GM23338 (cell line): ENCODE results near the gene SEMA3E.

ENCODE experiments used
- CREB1 ChIP-seq: fragments of 250-450 bp; sonication (Bioruptor Pico); IDR thresholded peaks from 2 replicates; pipeline ENCODE4 v1.5.0; 2020; ENCODE audit warnings: low read depth, mild to moderate bottlenecking, moderate library complexity
- EZH2 ChIP-seq: fragments of 200-600 bp; sonication (generic); IDR thresholded peaks from one replicate; pipeline ENCODE4 v1.8.0; 2017; ENCODE audit warnings: antibody characterized with exemption, mild to moderate bottlenecking, low read depth; ENCODE audit not compliant: unreplicated experiment
- EZH2phosphoT487 ChIP-seq: fragments of 200-600 bp; sonication (generic); IDR thresholded peaks from one replicate; pipeline ENCODE4 v1.8.1; 2018; ENCODE audit warnings: antibody characterized with exemption; ENCODE audit not compliant: unreplicated experiment
- JUNB ChIP-seq: IDR thresholded peaks from one replicate; pipeline ENCODE4 v1.6.1; 2016; ENCODE audit warnings: antibody characterized with exemption; ENCODE audit not compliant: unreplicated experiment
- NANOG ChIP-seq: IDR thresholded peaks from 2 replicates; pipeline ENCODE4 v1.6.1; 2016; ENCODE audit warnings: antibody characterized with exemption, borderline replicate concordance
- POLR2AphosphoS5 ChIP-seq: IDR thresholded peaks from 2 replicates; pipeline ENCODE4 v1.6.1; 2016; ENCODE audit warnings: antibody characterized with exemption, low read depth
- ZNF114 ChIP-seq: fragments of 250-450 bp; sonication (Bioruptor Pico); IDR thresholded peaks from 2 replicates; pipeline ENCODE4 v1.5.0; 2020; ENCODE audit warnings: mild to moderate bottlenecking, moderate library complexity
- ZNF331 ChIP-seq: fragments of 250-450 bp; sonication (Bioruptor Pico); IDR thresholded peaks from 2 replicates; pipeline ENCODE4 v1.5.0; 2020; ENCODE audit warnings: low read depth, mild to moderate bottlenecking, moderate library complexity
- TF ChIP-seq, protein P1 (sequence below), 2 experiments: fragments of 200-600 bp in 1 of 2; sonication (generic) in 1 of 2; conservative IDR thresholded peaks; 2 replicates each; pipeline versions ENCODE4 v1.5.1 to v1.6.1; 2016 to 2017; ENCODE audit warnings: antibody characterized with exemption in 2 of 2, low read depth in 2 of 2, mild to moderate bottlenecking in 2 of 2, moderate library complexity in 1 of 2
- TF ChIP-seq, protein P2 (sequence below): IDR thresholded peaks from one replicate; pipeline ENCODE4 v1.6.1; 2018; ENCODE audit warnings: antibody characterized with exemption; ENCODE audit not compliant: unreplicated experiment
- TF ChIP-seq, protein P3 (sequence below): fragments of 250-450 bp; sonication (Bioruptor Pico); IDR thresholded peaks from 2 replicates; pipeline ENCODE4 v1.5.0; 2020; ENCODE audit warnings: mild to moderate bottlenecking, moderate library complexity

DNA sequence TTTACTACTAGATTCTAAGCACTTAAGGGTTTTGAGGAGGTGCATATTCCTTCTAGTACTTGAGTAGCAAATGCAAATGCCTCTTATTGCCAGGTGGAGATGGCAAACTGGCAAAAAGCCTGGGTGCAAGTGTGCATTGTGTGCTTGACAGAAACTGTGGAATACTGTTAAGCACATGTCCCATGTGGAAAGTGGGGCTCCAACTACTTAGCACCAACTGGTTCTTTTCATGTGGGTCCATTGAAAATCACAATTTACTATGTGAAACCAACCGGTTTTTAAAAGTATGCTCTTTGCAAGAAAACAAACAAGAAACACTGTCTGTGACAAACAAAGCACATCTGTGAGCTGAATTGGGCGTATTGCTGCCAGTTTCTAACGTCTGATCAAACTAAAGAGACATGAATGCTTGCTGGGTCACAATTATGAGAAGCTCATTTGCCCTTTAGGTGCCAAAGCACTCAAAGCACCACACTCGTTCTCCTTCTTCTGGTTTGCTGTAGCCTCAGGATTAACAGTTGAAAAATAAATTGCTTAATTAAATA is 197.4 kb downstream of the SEMA3E start:
- TF ChIP-seq, protein P1, sequence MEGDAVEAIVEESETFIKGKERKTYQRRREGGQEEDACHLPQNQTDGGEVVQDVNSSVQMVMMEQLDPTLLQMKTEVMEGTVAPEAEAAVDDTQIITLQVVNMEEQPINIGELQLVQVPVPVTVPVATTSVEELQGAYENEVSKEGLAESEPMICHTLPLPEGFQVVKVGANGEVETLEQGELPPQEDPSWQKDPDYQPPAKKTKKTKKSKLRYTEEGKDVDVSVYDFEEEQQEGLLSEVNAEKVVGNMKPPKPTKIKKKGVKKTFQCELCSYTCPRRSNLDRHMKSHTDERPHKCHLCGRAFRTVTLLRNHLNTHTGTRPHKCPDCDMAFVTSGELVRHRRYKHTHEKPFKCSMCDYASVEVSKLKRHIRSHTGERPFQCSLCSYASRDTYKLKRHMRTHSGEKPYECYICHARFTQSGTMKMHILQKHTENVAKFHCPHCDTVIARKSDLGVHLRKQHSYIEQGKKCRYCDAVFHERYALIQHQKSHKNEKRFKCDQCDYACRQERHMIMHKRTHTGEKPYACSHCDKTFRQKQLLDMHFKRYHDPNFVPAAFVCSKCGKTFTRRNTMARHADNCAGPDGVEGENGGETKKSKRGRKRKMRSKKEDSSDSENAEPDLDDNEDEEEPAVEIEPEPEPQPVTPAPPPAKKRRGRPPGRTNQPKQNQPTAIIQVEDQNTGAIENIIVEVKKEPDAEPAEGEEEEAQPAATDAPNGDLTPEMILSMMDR (conservative IDR thresholded peaks at IDR 0.05; ENCODE audit: low read depth in 2 of 2), result no peak
- TF ChIP-seq, protein P2, sequence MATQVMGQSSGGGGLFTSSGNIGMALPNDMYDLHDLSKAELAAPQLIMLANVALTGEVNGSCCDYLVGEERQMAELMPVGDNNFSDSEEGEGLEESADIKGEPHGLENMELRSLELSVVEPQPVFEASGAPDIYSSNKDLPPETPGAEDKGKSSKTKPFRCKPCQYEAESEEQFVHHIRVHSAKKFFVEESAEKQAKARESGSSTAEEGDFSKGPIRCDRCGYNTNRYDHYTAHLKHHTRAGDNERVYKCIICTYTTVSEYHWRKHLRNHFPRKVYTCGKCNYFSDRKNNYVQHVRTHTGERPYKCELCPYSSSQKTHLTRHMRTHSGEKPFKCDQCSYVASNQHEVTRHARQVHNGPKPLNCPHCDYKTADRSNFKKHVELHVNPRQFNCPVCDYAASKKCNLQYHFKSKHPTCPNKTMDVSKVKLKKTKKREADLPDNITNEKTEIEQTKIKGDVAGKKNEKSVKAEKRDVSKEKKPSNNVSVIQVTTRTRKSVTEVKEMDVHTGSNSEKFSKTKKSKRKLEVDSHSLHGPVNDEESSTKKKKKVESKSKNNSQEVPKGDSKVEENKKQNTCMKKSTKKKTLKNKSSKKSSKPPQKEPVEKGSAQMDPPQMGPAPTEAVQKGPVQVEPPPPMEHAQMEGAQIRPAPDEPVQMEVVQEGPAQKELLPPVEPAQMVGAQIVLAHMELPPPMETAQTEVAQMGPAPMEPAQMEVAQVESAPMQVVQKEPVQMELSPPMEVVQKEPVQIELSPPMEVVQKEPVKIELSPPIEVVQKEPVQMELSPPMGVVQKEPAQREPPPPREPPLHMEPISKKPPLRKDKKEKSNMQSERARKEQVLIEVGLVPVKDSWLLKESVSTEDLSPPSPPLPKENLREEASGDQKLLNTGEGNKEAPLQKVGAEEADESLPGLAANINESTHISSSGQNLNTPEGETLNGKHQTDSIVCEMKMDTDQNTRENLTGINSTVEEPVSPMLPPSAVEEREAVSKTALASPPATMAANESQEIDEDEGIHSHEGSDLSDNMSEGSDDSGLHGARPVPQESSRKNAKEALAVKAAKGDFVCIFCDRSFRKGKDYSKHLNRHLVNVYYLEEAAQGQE, result no peak
- no peak for TF ChIP-seq EZH2phosphoT487
- TF ChIP-seq POLR2AphosphoS5, result no peak
- TF ChIP-seq ZNF331 (CRISPR knock-in tag), result no peak
- TF ChIP-seq, protein P3, sequence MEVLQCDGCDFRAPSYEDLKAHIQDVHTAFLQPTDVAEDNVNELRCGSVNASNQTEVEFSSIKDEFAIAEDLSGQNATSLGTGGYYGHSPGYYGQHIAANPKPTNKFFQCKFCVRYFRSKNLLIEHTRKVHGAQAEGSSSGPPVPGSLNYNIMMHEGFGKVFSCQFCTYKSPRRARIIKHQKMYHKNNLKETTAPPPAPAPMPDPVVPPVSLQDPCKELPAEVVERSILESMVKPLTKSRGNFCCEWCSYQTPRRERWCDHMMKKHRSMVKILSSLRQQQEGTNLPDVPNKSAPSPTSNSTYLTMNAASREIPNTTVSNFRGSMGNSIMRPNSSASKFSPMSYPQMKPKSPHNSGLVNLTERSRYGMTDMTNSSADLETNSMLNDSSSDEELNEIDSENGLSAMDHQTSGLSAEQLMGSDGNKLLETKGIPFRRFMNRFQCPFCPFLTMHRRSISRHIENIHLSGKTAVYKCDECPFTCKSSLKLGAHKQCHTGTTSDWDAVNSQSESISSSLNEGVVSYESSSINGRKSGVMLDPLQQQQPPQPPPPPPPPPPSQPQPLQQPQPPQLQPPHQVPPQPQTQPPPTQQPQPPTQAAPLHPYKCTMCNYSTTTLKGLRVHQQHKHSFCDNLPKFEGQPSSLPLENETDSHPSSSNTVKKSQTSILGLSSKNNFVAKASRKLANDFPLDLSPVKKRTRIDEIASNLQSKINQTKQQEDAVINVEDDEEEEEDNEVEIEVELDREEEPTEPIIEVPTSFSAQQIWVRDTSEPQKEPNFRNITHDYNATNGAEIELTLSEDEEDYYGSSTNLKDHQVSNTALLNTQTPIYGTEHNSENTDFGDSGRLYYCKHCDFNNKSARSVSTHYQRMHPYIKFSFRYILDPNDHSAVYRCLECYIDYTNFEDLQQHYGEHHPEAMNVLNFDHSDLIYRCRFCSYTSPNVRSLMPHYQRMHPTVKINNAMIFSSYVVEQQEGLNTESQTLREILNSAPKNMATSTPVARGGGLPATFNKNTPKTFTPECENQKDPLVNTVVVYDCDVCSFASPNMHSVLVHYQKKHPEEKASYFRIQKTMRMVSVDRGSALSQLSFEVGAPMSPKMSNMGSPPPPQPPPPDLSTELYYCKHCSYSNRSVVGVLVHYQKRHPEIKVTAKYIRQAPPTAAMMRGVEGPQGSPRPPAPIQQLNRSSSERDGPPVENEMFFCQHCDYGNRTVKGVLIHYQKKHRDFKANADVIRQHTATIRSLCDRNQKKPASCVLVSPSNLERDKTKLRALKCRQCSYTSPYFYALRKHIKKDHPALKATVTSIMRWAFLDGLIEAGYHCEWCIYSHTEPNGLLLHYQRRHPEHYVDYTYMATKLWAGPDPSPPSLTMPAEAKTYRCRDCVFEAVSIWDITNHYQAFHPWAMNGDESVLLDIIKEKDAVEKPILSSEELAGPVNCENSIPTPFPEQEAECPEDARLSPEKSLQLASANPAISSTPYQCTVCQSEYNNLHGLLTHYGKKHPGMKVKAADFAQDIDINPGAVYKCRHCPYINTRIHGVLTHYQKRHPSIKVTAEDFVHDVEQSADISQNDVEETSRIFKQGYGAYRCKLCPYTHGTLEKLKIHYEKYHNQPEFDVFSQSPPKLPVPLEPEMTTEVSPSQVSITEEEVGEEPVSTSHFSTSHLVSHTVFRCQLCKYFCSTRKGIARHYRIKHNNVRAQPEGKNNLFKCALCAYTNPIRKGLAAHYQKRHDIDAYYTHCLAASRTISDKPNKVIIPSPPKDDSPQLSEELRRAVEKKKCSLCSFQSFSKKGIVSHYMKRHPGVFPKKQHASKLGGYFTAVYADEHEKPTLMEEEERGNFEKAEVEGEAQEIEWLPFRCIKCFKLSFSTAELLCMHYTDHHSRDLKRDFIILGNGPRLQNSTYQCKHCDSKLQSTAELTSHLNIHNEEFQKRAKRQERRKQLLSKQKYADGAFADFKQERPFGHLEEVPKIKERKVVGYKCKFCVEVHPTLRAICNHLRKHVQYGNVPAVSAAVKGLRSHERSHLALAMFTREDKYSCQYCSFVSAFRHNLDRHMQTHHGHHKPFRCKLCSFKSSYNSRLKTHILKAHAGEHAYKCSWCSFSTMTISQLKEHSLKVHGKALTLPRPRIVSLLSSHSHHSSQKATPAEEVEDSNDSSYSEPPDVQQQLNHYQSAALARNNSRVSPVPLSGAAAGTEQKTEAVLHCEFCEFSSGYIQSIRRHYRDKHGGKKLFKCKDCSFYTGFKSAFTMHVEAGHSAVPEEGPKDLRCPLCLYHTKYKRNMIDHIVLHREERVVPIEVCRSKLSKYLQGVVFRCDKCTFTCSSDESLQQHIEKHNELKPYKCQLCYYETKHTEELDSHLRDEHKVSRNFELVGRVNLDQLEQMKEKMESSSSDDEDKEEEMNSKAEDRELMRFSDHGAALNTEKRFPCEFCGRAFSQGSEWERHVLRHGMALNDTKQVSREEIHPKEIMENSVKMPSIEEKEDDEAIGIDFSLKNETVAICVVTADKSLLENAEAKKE (CRISPR knock-in tag), result no peak
- TF ChIP-seq CREB1 (CRISPR knock-in tag), result no peak
- TF ChIP-seq EZH2, result no peak
- no peak for TF ChIP-seq ZNF114 (CRISPR knock-in tag)
- TF ChIP-seq NANOG, result no peak
- no peak for TF ChIP-seq JUNB
